ENCODE results near the gene DEFB113.

The DEFB113 gene

DNA sequence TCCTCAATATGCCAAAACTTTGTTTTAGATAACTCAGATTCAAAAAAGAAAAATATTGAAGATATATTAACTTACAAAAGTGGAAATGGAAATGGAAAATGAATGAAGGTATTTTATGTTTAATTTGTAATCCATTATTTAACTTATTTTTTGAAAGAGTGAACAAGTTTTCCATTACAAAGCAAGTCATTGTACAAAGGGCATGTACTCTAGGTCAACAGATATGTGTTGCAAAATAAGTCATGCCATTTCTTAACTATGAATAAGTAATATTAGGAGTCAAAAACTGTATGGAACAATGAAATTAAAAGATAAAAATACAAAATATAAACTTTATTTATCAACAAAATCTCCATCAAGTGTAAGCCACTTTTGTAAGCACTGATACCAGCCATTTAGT is 25.9 kb upstream of the DEFB113 start:
- Histone ChIP-seq H3K4me1 (ENCODE audit: low read length) (no peaks in the 10 kb centered on the region), H3K27me3 (replicated peaks; ENCODE audit: insufficient read depth, low read length) (no peaks in the 10 kb centered on the region), H4K20me1 (ENCODE audit: insufficient read depth, low read length) (no peaks in the 10 kb centered on the region), H3K4me3 (ENCODE audit: low read length) (no peak overlapping the region), H3K79me2 (ENCODE audit: low read length) (no peaks in the 10 kb centered on the region), H3K27ac (ENCODE audit: low read length) (no peak overlapping the region), H3F3A (ENCODE audit: insufficient read depth, low read length) (no peaks in the 10 kb centered on the region), H3K4me2 (ENCODE audit: low read depth, low read length) (no peak overlapping the region), H3K9ac (ENCODE audit: low read length) (no peak overlapping the region), H2AFZ (ENCODE audit: low read length) (no peak overlapping the region), H3K9me3 (replicated peaks; ENCODE audit: insufficient read depth, low read length) (no peaks in the 10 kb centered on the region), H3K9me2 (replicated peaks; ENCODE audit: insufficient read depth, low read length) (no peaks in the 10 kb centered on the region), H3K36me3 (replicated peaks; ENCODE audit: insufficient read depth, low read length) (no peaks in the 10 kb centered on the region)
- no peak for DNase-seq
- TF ChIP-seq EZH2phosphoT487 (IDR thresholded peaks at IDR 0.05; ENCODE audit: low read length), result no peak
- TF ChIP-seq, protein P1, sequence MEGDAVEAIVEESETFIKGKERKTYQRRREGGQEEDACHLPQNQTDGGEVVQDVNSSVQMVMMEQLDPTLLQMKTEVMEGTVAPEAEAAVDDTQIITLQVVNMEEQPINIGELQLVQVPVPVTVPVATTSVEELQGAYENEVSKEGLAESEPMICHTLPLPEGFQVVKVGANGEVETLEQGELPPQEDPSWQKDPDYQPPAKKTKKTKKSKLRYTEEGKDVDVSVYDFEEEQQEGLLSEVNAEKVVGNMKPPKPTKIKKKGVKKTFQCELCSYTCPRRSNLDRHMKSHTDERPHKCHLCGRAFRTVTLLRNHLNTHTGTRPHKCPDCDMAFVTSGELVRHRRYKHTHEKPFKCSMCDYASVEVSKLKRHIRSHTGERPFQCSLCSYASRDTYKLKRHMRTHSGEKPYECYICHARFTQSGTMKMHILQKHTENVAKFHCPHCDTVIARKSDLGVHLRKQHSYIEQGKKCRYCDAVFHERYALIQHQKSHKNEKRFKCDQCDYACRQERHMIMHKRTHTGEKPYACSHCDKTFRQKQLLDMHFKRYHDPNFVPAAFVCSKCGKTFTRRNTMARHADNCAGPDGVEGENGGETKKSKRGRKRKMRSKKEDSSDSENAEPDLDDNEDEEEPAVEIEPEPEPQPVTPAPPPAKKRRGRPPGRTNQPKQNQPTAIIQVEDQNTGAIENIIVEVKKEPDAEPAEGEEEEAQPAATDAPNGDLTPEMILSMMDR (IDR thresholded peaks at IDR 0.05; ENCODE audit: low read length), result no peak
- TF ChIP-seq EZH2 (optimal IDR thresholded peaks at IDR 0.05; ENCODE audit: low read depth, low read length), result no peak

DNA sequence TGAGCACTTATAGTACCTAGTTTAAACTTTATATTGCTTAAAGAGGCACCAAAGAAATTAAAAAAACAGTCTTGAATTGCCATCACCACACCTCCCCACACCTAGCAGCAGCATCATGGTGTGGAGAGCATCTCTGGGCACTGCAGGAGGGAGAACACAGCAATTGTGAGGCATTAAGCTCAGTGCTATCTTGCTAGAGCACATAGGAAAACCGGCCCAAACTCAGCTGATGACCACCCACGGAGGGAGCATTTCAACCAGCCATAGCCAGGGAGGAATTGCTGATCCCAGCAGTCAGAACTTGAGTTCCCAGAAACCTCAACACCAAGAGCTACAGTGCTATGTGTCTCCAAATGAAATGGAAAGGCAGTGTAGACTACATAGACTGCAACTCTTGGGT is 19.5 kb upstream of the DEFB113 start:
- H3K4me1 ChIP-seq (ENCODE audit: low read length), result no peaks in the 10 kb centered on the region
- no peaks in the 10 kb centered on the region for H3K27me3 ChIP-seq (replicated peaks; ENCODE audit: insufficient read depth, low read length)
- DNase-seq, result no peak
- H2AFZ ChIP-seq (ENCODE audit: low read length), result no peak overlapping the region
- TF ChIP-seq EZH2phosphoT487 (IDR thresholded peaks at IDR 0.05; ENCODE audit: low read length), result no peak
- TF ChIP-seq EZH2 (optimal IDR thresholded peaks at IDR 0.05; ENCODE audit: low read depth, low read length), result no peak
- TF ChIP-seq, protein P1 (IDR thresholded peaks at IDR 0.05; ENCODE audit: low read length), result no peak
- no peak overlapping the region for H3K4me3 ChIP-seq (ENCODE audit: low read length)
- no peaks in the 10 kb centered on the region for H3F3A ChIP-seq (ENCODE audit: insufficient read depth, low read length)
- H3K9ac ChIP-seq (ENCODE audit: low read length), result no peak overlapping the region
- no peak overlapping the region for H3K27ac ChIP-seq (ENCODE audit: low read length)
- H3K9me3 ChIP-seq (replicated peaks; ENCODE audit: insufficient read depth, low read length), result no peaks in the 10 kb centered on the region
- H4K20me1 ChIP-seq (ENCODE audit: insufficient read depth, low read length), result no peaks in the 10 kb centered on the region
- no peak overlapping the region for H3K4me2 ChIP-seq (ENCODE audit: low read depth, low read length)
- no peaks in the 10 kb centered on the region for H3K9me2 ChIP-seq (replicated peaks; ENCODE audit: insufficient read depth, low read length)
- H3K36me3 ChIP-seq (replicated peaks; ENCODE audit: insufficient read depth, low read length), result no peaks in the 10 kb centered on the region
- H3K79me2 ChIP-seq (ENCODE audit: low read length), result no peaks in the 10 kb centered on the region

DNA sequence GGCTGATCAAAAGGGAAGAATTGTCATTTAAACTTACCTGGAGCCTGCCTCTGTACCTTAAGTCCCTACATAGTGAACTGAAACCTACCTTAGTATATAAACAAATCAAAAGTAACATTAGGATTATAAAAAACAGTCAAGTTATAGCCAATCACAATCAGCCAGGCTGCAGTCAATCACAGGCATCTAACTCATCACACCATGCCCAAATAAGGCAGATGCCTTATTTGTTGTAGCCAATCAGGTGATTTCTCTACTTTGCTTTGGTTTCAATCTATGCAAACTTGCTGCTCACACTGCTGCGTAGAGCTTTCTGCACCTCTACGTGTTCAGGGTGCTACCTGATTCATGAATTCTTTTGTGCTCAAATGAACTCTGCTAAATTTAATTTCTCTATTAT is 18.3 kb upstream of the DEFB113 start:
- H3K4me1 ChIP-seq (ENCODE audit: low read length), result no peaks in the 10 kb centered on the region
- H3K27me3 ChIP-seq (replicated peaks; ENCODE audit: insufficient read depth, low read length), result no peaks in the 10 kb centered on the region
- H3K9ac ChIP-seq (ENCODE audit: low read length), result no peak overlapping the region
- no peaks in the 10 kb centered on the region for H3F3A ChIP-seq (ENCODE audit: insufficient read depth, low read length)
- H3K36me3 ChIP-seq (replicated peaks; ENCODE audit: insufficient read depth, low read length), result no peaks in the 10 kb centered on the region
- no peak overlapping the region for H3K4me2 ChIP-seq (ENCODE audit: low read depth, low read length)
- DNase-seq, result no peak
- H4K20me1 ChIP-seq (ENCODE audit: insufficient read depth, low read length), result no peaks in the 10 kb centered on the region
- no peak for TF ChIP-seq EZH2 (optimal IDR thresholded peaks at IDR 0.05; ENCODE audit: low read depth, low read length)
- TF ChIP-seq EZH2phosphoT487 (IDR thresholded peaks at IDR 0.05; ENCODE audit: low read length), result no peak
- TF ChIP-seq, protein P1 (IDR thresholded peaks at IDR 0.05; ENCODE audit: low read length), result no peak
- H3K79me2 ChIP-seq (ENCODE audit: low read length), result no peaks in the 10 kb centered on the region
- no peaks in the 10 kb centered on the region for H3K9me3 ChIP-seq (replicated peaks; ENCODE audit: insufficient read depth, low read length)
- H3K9me2 ChIP-seq (replicated peaks; ENCODE audit: insufficient read depth, low read length), result no peaks in the 10 kb centered on the region
- no peak overlapping the region for H3K27ac ChIP-seq (ENCODE audit: low read length)
- H3K4me3 ChIP-seq (ENCODE audit: low read length), result no peak overlapping the region
- H2AFZ ChIP-seq (ENCODE audit: low read length), result no peak overlapping the region

Data from MM.1S (cell line).